ENCODE measurements around the gene CBX6. TPM values are rescaled to one million over a fixed set of nuclear protein-coding genes. Genes with fewer than 3 reads are reported as not detected.

Gene CBX6
- total RNA-seq, 1 experiment from 2014 or later: 31.4 TPM

DNA sequence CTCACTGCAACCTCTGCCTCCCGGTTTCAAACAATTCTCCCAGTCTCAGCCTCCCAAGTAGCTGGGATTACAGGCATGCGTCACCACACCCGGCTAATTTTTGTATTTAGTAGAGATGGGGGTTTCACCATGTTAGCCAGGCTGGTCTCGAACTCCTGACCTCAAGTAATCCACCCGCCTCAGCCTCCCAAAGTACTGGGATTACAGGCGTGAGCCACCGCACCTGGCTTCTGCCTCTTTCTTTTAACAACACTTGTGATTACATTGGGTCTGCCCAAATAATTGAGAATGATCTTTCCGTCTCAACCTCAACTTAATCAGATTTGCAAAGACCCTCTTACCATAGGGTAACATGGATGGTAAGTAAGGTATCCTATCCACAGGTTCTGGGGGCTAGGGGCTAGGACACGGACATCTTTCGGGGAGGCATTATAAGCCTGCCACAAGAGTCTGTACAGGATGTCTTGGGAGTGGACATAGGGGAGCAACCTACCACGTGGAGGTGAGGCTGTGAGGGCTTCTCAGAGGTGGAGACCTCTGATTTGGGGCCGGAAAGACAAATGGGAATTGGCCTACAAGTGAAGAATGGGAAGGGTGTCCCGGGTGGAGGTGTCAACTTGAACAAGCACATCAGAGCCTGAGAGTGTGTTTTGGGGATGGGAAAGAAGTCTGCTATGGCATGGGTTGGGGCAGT, 2.7 kb upstream of the CBX6 start:
- Histone ChIP-seq H3K9me3 (ENCODE audit: control insufficient read depth, low read depth, low read length) (no peaks in the 10 kb centered on the region), H2BK5ac (ENCODE audit: insufficient read length, low read length) (no peak overlapping the region), H2BK15ac (ENCODE audit: low read depth, low read length) (no peak overlapping the region), H3K4me1 (ENCODE audit: insufficient read depth, low read length) (peaks cover 7% of the 10 kb centered on the region; the same call in 1 of the 2 replicates), H3K27me3 (ENCODE audit: insufficient read depth, low read length) (no peaks in the 10 kb centered on the region), H3K4me2 (ENCODE audit: insufficient read depth, insufficient read length, low read length) (no peak overlapping the region), H4K91ac (ENCODE audit: insufficient read length, low read depth, low read length) (no peak overlapping the region), H2BK120ac (ENCODE audit: low read depth, low read length, poor library complexity, severe bottlenecking) (no peak overlapping the region), H3K79me1 (ENCODE audit: insufficient read depth, low read depth, low read length, poor library complexity, severe bottlenecking) (peaks cover 5% of the 10 kb centered on the region), H3K79me2 (ENCODE audit: insufficient read depth, low read length) (no peaks in the 10 kb centered on the region; the same call in 1 of the 2 replicates), H3K18ac (ENCODE audit: insufficient read length, low read depth, low read length) (no peak overlapping the region), H3K23me2 (ENCODE audit: insufficient read length, low read depth, low read length, poor library complexity, severe bottlenecking) (peaks cover 11% of the 10 kb centered on the region), H3K14ac (ENCODE audit: insufficient read depth, low read length) (no peak overlapping the region), H4K5ac (ENCODE audit: insufficient read length, low read depth, low read length) (no peak overlapping the region), H3K23ac (ENCODE audit: insufficient read length, low read depth, low read length) (no peak overlapping the region), H2AFZ (ENCODE audit: low read length) (no peak overlapping the region), H2BK12ac (ENCODE audit: insufficient read length, low read depth, low read length) (no peak overlapping the region), H2BK20ac (ENCODE audit: low read depth, low read length, poor library complexity, severe bottlenecking) (no peak overlapping the region), H2AK5ac (ENCODE audit: insufficient read length, low read length) (no peak overlapping the region), H4K8ac (replicated peaks; ENCODE audit: insufficient read length, low read depth, low read length) (no peak overlapping the region), H3K56ac (ENCODE audit: insufficient read length, low read depth, low read length) (no peak overlapping the region), H4K20me1 (ENCODE audit: control insufficient read depth, insufficient read depth, insufficient read length) (no peaks in the 10 kb centered on the region), H3K9ac (ENCODE audit: extremely low read depth, insufficient read length, low read length) (no peak overlapping the region), H3K27ac (ENCODE audit: insufficient read length, low read depth, low read length) (no peak overlapping the region), H3K4ac (ENCODE audit: low read depth, low read length) (no peak overlapping the region), H3T11ph (ENCODE audit: low read length) (no peak overlapping the region)
- no CpG with 5 or more reads among the region's 13 CpGs for WGBS (ENCODE audit: extremely low coverage, insufficient read length, low lambda C conversion rate)
- H3K4me3 Mint-ChIP-seq: peak overlapping the region in 1 of 2 experiments; percentile 55; a peak in 1 of 5 replicates
- H3K27ac Mint-ChIP-seq: no peak overlapping the region
- peaks cover 0 to 5% (median 5%) of the 10 kb centered on the region in 3 experiments; a peak in 6 of 7 replicates for H3K36me3 Mint-ChIP-seq (ENCODE audit: insufficient read depth in 1 of 3, low read depth in 3 of 3)
- H3K27me3 Mint-ChIP-seq (ENCODE audit: low read depth): peaks cover 35% of the 10 kb centered on the region
- no peak for DNase-seq
- H3K4me1 Mint-ChIP-seq: peaks cover 31 to 34% of the 10 kb centered on the region in 2 experiments
- no peaks in the 10 kb centered on the region; a peak in 1 of 5 replicates for H3K9me3 Mint-ChIP-seq
- TF ChIP-seq, protein P1, sequence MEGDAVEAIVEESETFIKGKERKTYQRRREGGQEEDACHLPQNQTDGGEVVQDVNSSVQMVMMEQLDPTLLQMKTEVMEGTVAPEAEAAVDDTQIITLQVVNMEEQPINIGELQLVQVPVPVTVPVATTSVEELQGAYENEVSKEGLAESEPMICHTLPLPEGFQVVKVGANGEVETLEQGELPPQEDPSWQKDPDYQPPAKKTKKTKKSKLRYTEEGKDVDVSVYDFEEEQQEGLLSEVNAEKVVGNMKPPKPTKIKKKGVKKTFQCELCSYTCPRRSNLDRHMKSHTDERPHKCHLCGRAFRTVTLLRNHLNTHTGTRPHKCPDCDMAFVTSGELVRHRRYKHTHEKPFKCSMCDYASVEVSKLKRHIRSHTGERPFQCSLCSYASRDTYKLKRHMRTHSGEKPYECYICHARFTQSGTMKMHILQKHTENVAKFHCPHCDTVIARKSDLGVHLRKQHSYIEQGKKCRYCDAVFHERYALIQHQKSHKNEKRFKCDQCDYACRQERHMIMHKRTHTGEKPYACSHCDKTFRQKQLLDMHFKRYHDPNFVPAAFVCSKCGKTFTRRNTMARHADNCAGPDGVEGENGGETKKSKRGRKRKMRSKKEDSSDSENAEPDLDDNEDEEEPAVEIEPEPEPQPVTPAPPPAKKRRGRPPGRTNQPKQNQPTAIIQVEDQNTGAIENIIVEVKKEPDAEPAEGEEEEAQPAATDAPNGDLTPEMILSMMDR (conservative IDR thresholded peaks at IDR 0.05): no peak
